ENCODE measurements around the gene CST1. TPM values are rescaled to one million over a fixed set of nuclear protein-coding genes. Genes with fewer than 3 reads are reported as not detected.
"Not testable (repeated sequence)": the region's sequence is repeated elsewhere in the genome, so short reads cannot be mapped to it uniquely, and the experiment has no call there.

The CST1 gene
- not detected for polyA plus RNA-seq (2012; ENCODE audit: insufficient read length, low read depth)

GRCh38 chr20:23750786-23751185, at the start of gene CST1:
TSS of gene CST1 (minus strand) at chr20:23750935. CDS start at chr20:23750866, 69 bp downstream.
- TF ChIP-seq SIN3A (IDR thresholded peaks at IDR 0.05; ENCODE audit: borderline replicate concordance, insufficient read depth, low read length); FOXP2 (optimal IDR thresholded peaks at IDR 0.05; ENCODE audit: borderline replicate concordance, extremely low read depth, extremely low read length, insufficient read depth); REST (IDR thresholded peaks at IDR 0.05; ENCODE audit: insufficient read depth in 1 of 2, low read depth in 2 of 2, low read length in 2 of 2): not testable (repeated sequence)

- TF ChIP-seq TAF1 (IDR thresholded peaks at IDR 0.05; ENCODE audit: borderline replicate concordance, insufficient read depth, low read length): no peak
- TF ChIP-seq FOXP2 (optimal IDR thresholded peaks at IDR 0.05; ENCODE audit: borderline replicate concordance, extremely low read depth, extremely low read length, insufficient read depth): no peak
- no peak for TF ChIP-seq REST (IDR thresholded peaks at IDR 0.05; ENCODE audit: insufficient read depth in 1 of 2, low read depth in 2 of 2, low read length in 2 of 2)
- no peak for TF ChIP-seq POLR2AphosphoS5 (IDR thresholded peaks at IDR 0.05; ENCODE audit: low read depth, low read length)
- TF ChIP-seq SIN3A (IDR thresholded peaks at IDR 0.05; ENCODE audit: borderline replicate concordance, insufficient read depth, low read length): no peak
These were observed 44.8 kb upstream of the CST1 start for GRCh38 chr20:23795526-23795925.

- no peak for TF ChIP-seq FOXP2 (optimal IDR thresholded peaks at IDR 0.05; ENCODE audit: borderline replicate concordance, extremely low read depth, extremely low read length, insufficient read depth)
- no peak for TF ChIP-seq TAF1 (IDR thresholded peaks at IDR 0.05; ENCODE audit: borderline replicate concordance, insufficient read depth, low read length)
- no peak for TF ChIP-seq SIN3A (IDR thresholded peaks at IDR 0.05; ENCODE audit: borderline replicate concordance, insufficient read depth, low read length)
- TF ChIP-seq POLR2AphosphoS5 (IDR thresholded peaks at IDR 0.05; ENCODE audit: low read depth, low read length): no peak
- TF ChIP-seq REST (IDR thresholded peaks at IDR 0.05; ENCODE audit: insufficient read depth in 1 of 2, low read depth in 2 of 2, low read length in 2 of 2): no peak
These were observed 44.1 kb upstream of the CST1 start for GRCh38 chr20:23794841-23795240.

GRCh38 chr20:23794065-23794464, 43.3 kb upstream of the CST1 start:
- TF ChIP-seq POLR2AphosphoS5 (IDR thresholded peaks at IDR 0.05; ENCODE audit: low read depth, low read length) (no peak), SIN3A (IDR thresholded peaks at IDR 0.05; ENCODE audit: borderline replicate concordance, insufficient read depth, low read length) (no peak), REST (IDR thresholded peaks at IDR 0.05; ENCODE audit: insufficient read depth in 1 of 2, low read depth in 2 of 2, low read length in 2 of 2) (no peak), FOXP2 (optimal IDR thresholded peaks at IDR 0.05; ENCODE audit: borderline replicate concordance, extremely low read depth, extremely low read length, insufficient read depth) (no peak), TAF1 (IDR thresholded peaks at IDR 0.05; ENCODE audit: borderline replicate concordance, insufficient read depth, low read length) (no peak)

GRCh38 chr20:23783447-23783846, 32.7 kb upstream of the CST1 start:
- TF ChIP-seq SIN3A (IDR thresholded peaks at IDR 0.05; ENCODE audit: borderline replicate concordance, insufficient read depth, low read length): no peak
- no peak for TF ChIP-seq POLR2AphosphoS5 (IDR thresholded peaks at IDR 0.05; ENCODE audit: low read depth, low read length)
- no peak for TF ChIP-seq TAF1 (IDR thresholded peaks at IDR 0.05; ENCODE audit: borderline replicate concordance, insufficient read depth, low read length)
- no peak for TF ChIP-seq FOXP2 (optimal IDR thresholded peaks at IDR 0.05; ENCODE audit: borderline replicate concordance, extremely low read depth, extremely low read length, insufficient read depth)
- no peak for TF ChIP-seq REST (IDR thresholded peaks at IDR 0.05; ENCODE audit: insufficient read depth in 1 of 2, low read depth in 2 of 2, low read length in 2 of 2)

Measured in PFSK-1 (cell line).